Suprapubic skin (tissue), 4 donors: Measurements from ENCODE around the gene CAT.

Experiments used
- CTCF ChIP-seq, 2 donors: fragments of 200-600 bp in 1 of 2; fragments of 450-650 bp in 1 of 2; sonication (generic) in 1 of 2; IDR thresholded peaks; one replicate each; pipeline ENCODE4 v1.5.1; 2016 to 2019; ENCODE audit warnings: antibody characterized with exemption in 2 of 2, mild to moderate bottlenecking in 1 of 2, moderate library complexity in 1 of 2
- POLR2A ChIP-seq, 2 donors: fragments of 450-650 bp; IDR thresholded peaks; one replicate each; pipeline ENCODE4 v1.6.1; 2017; ENCODE audit warnings: antibody characterized with exemption in 2 of 2, mild to moderate bottlenecking in 2 of 2, moderate library complexity in 2 of 2
- POLR2AphosphoS5 ChIP-seq, 3 donors: sonication (generic); formaldehyde crosslinking; IDR thresholded peaks; one replicate each; pipeline ENCODE4 v1.6.1; 2017; ENCODE audit warnings: antibody characterized with exemption in 3 of 3

- TF ChIP-seq POLR2A (IDR thresholded peaks at IDR 0.05) (no peak), POLR2AphosphoS5 (IDR thresholded peaks at IDR 0.05) (no peak), CTCF (IDR thresholded peaks at IDR 0.05) (no peak)
Measured at GRCh38 chr11:34405079-34405858, 33.5 kb upstream of the CAT start.
